MV-4-11 (cell line): ENCODE measurements around the gene PALB2.

Experiments used
- DNase-seq: peaks from one replicate; lab custom pipeline; 2025; lab: John Stamatoyannopoulos, UW

Gene PALB2

DNA sequence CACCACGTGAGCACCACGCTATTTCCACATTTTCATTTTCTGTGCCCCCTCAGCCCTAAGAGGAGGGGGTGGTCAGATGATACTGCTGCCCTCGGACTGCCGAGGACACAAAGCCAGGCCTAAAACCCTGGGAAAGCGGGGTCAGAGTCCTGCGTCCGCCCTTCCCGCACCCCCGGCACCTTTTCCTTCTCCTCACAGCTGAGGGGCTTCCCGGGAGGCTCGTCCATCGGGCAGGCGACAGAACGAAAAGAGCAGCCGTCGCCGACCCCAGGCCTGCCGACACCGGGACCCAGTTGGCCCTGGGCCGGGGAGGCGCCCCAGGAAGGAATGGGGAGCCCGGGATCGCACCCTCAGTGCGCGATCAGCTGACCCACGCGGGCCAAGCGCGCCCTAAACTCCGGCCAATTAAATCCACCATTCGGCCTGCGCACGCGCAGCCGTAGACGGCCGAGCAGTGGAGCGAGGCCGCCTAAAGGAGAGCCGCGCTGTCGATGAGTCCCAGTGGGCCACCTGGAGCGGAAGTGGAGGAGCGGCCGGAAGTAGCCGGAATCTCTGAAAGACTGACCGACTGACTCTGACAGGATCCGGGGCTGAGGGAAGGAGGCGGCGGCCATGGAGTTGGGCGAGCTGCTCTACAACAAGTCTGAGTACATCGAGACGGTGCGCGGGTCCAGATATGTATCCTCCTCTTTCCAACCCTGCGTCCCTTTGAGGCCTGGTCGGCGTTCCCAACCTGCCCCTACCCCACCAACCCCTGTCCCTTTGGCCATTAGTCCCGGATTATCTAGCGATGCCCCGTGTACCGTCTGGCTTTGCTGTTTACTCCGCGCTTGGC, at the start of gene PALB2, which contains the start of gene DCTN5:
TSS of gene PALB2 (minus strand) at position 380 of the 835 bp plus-strand sequence. CDS start at position 227, 153 bp downstream.
TSS of gene DCTN5 (plus strand) at position 536 of the 835 bp plus-strand sequence. CDS start at position 613, 77 bp downstream.
- peak; percentile 95 for DNase-seq

DNA sequence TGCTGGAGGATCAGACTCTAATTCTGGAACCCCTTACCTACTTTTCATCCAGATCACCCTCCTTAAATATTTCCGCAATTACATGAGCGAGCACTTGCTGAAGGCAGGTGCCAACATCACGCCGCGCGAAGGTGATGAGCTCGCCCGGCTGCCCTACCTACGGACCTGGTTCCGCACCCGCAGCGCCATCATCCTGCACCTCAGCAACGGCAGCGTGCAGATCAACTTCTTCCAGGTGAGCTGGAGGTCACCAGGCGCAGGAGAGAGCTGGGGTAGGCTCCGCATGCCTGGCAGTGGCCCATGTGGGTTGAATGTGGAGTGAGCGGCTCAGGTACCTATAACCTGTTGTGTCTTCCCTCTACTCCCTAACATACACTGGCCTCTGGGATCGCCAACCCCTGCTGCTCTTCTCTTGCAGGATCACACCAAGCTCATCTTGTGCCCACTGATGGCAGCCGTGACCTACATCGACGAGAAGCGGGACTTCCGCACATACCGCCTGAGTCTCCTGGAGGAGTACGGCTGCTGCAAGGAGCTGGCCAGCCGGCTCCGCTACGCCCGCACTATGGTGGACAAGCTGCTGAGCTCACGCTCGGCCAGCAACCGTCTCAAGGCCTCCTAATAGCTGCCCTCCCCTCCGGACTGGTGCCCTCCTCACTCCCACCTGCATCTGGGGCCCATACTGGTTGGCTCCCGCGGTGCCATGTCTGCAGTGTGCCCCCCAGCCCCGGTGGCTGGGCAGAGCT, 48.5 kb upstream of the PALB2 start:
- no peak for DNase-seq

DNA sequence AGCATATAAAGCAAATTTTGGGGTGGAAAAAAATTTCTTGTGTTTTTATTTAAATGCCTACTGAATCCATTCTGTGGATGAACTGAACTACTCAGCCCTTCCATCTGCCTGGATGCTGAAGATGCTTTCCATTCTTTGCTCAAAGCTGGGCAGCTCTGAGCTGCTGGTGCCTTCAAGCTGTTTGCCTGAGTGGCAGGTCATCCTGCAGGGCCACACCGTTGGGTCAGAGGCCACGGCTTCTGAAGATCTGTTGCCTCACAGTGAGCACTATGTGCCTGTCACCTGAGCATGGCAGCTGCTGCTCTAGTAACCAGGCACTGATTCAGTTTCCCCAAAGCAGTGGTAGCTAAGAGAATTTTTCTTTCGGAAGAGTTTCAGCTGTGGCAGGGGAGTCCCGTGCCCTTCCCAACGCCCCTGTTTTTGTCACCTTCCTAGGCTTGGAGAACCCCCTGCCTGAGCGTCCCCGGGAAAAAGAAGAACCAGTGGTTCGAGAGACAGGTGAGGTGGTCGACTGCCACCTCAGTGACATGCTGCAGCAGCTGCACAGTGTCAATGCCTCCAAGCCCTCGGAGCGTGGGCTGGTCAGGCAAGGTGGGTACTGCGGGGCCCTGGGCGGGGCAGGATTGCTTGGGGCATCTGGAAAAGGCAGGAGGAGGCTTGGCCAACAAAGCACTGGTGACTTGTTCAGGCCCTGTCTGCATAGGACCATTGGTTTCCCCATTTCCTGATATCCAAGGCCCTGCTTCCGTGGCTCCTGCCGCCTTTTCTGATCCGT, 46.1 kb upstream of the PALB2 start:
- DNase-seq, result no peak

DNA sequence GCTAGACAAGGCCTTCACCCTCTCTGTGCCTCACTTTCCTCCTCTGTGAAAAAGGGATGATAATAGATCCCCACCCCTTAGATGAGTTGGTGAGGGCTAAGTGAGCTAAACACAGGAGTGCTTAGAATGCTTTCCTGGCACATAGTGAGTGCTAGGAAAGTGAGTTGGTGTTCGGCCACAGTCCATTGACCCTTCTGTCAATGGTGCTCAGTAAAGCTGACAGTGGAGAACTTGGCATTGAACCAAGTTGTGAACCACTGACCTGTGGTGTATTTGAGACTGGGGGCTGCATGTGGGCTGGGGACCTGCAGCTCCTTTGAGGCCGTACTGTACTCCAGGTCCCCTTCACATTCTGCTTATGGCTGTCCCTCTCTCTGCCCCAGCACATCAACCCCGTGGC, 42.4 kb upstream of the PALB2 start:
- no peak for DNase-seq

DNA sequence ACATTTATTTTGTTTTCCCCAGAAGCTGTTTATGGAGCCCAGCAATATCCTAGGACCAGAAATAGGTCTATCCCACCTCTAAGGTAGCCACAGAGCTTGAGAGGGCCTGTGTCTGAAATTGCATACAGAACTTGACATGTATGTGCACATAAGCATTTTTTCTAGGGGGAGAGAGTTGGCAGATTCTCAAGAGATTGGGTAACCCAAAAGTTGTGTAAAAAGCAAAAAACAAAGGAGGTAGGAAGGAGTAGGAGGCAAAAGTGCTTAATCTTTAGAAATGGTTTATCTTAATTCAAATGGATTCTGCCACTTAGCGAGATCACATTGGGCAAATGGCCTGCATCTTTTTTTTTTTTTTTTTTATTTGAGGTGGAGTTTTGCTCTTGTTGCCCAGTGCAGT, 41.1 kb upstream of the PALB2 start:
- DNase-seq, result peak; percentile 32

DNA sequence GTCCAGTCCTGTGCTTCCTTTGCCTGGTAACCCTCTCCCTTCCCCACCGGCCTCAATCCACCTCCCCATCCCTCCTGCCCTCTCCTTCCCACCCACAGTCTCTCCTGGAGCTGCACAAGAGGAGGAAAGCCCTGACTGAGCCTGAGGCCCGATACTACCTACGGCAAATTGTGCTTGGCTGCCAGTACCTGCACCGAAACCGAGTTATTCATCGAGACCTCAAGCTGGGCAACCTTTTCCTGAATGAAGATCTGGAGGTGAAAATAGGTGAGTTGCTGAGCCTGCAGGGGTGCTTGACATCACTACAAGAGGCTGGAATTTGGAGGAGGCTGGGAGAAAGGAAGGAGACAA, 38.9 kb upstream of the PALB2 start:
- no peak for DNase-seq

DNA sequence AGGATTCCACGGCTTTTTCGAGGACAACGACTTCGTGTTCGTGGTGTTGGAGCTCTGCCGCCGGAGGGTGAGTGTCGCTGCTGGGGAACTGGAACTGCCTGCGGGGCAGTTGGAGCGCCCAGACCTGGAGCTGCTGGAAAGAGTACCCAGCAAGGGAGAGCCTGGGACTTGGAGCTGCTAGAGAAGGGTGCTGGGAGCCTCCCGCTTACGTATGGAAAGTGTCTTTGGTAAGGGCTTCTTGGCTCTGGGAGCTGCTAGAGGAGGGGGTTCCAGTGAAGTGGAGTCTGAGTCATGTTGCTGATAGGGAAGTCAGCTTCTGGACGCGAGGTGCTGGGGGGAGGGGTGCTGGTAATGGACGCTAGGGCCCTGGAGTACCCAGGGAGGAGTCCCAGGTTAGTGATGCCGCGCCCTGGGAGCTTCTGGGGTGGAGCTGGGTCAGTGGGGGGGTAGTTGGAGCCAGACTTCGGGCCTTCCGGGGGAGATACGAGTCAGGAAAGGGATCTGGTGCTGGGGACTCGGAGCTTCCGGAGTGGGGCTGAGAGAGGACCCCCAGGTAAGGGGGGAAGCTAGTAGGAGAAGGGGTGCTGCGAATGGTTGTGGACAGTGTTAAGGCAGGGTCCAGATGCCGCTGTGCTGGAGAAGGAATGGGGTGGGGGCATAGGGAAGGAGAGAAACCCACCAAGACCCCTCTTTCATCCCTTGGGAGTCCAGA, 38.3 kb upstream of the PALB2 start:
- peak; percentile 62 for DNase-seq

DNA sequence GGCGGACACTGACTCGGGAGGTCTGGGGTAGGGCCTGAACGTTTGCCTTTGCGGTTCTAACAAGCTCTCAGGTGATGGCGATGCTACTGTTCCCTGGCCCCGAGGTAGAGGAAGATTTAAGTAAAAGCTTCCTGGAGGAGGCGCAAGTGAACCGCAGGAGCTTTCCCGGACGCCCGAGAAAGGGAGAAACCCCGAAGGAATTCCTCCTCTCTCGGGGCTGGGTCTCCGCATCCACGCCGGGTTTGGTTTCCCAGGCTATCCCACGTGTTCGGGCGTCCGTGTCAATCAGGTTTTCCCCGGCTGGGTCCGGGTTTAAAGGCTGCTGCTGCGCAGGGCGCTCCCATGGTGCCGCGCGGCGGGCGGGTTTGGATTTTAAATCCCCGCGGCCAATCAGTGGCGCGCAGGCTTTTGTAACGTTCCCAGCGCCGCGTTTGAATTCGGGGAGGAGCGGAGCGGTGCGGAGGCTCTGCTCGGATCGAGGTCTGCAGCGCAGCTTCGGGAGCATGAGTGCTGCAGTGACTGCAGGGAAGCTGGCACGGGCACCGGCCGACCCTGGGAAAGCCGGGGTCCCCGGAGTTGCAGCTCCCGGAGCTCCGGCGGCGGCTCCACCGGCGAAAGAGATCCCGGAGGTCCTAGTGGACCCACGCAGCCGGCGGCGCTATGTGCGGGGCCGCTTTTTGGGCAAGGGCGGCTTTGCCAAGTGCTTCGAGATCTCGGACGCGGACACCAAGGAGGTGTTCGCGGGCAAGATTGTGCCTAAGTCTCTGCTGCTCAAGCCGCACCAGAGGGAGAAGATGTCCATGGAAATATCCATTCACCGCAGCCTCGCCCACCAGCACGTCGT, 37.5 kb upstream of the PALB2 start, which contains the start of gene PLK1:
TSS of gene PLK1 (plus strand) at position 460 of the 844 bp plus-strand sequence. CDS start at position 504, 44 bp downstream.
- DNase-seq, result peak; percentile 79

DNA sequence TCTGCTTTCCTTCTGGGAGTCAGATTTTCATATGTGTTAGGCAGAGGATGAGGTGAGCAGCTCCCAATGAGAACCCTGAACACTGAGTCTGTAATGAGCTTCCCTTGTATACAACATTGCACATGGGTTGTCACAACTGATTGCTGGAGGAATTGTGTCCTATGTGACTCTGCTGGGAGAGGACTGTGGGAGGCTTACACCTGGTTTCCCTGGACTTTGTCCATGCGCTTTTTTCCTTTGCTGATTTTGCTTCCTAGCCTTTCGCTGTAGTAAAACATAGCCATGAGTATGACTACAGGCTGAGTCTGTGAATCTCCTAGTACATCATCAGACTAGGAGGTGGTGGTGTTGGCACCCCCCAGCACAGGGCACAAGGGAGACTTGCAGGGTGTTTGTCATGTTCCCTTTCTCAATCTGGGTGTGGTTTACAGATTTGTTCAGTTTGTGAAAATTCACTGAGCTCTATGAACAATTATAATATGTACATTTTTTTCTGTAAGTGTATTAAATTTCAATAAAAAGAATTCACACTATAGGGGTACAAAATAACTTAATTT, 35.9 kb upstream of the PALB2 start:
- no peak for DNase-seq

DNA sequence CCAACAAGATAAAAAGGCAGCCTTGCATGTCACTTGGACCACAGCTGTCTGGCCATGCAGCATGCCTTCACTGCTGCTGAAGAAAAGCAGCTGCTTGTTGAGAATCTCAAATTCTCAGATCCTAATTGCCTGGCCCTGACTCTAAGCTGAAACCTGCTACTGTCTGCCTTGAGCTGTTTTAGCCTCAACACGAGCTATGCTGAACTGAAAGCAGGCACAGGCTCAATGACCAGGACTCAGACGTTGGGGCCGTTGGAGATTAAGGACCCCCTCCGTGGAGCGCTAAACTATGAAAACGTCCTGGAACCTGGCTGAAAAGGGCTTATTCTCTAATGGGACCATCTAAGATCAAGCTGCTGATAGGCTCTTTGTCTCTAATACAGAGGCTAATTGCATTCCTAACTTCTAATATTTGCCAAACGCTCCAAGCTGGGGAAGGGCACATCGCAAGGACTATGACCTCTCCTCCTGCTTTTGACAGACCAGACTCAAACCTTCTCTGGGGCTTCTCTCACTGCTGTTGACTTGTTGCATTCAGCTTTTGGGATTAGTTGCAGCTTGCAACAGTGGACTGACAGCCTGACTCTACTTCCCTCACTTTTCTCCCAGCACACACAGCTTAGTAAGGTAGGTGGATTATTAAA, 33.0 kb upstream of the PALB2 start:
- no peak for DNase-seq

DNA sequence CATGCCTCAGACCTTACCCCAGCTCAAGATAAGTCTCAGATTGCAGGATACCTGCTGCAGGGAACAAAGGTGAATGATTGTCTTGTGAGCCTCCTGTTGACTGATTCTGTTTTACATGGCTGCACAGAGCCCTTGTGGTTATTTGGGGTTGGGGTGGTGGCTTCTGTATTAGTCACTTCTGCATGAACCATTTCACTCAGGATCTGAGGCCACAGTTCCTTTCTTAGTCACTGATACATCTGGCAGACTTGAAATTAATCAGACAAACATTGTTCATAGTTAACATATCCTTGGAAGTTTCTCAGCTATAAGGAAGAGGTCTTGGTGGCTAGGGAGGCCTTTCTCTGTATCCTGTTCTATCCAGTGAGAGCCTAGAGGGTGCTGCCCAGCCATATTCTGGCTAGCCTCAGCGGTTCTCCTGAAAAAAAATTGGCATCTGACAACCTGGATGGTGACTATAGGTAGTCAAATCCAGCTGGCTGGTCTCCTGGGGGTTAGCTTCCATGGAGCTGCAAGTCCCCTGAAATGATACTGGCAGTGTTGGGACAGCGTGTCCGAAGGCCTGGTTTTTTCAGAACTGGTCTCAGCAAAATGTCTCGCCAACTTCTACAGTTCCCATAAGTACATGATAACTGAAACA, 29.1 kb upstream of the PALB2 start:
- peak; percentile 80 for DNase-seq

DNA sequence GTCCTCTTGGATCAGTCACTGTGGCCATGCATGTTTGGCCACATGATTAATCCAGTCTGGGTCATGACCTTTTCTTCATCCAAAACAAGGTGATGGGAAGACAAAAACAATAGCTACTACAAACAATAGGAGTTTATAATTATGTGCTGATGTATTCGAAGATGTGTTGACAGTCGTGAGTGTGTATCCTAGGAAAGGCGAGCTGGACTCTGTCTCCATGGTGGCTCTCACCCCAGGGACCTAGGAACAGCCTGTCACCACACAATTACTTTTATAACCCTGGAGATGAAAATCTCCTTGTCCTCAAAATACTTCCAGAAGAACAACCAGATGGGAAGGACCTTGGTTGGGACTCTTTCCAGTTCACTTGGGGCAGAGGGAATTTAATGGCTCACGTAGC, 27.8 kb upstream of the PALB2 start:
- no peak for DNase-seq

DNA sequence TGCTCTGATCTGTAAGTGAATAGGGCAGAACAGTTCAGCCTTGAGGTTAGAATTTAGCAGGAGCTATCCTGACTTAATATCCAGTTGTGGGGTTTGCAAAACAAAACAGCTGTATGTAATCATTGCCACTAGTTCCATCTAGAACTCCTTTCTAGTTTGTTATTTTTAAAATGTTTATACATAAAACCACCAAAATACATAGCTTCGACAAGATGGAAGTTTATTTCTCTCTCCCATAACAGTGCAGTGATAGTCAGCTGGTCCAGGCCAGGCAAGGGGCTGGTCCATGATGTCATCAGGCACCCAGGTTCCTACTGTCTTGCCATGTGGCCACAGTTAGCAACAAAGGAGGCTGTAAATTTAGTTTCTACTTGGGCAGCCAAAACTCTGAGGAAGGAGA, 27.1 kb upstream of the PALB2 start:
- DNase-seq, result no peak

DNA sequence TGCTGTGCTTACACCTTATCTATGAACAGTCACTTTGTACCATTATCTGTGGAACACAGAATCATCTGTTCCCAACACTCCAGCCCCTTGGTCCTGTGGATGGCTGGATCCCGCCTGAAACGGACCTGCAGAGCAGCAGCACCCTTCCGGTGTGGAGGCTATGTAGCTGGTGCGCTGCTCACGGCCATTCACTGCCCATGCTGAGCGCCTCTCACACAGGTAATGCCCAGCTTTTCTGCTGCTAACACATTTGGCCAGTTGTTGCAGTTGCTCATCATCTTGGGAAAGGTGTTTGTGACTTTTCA, 26.2 kb upstream of the PALB2 start:
- DNase-seq, result no peak

DNA sequence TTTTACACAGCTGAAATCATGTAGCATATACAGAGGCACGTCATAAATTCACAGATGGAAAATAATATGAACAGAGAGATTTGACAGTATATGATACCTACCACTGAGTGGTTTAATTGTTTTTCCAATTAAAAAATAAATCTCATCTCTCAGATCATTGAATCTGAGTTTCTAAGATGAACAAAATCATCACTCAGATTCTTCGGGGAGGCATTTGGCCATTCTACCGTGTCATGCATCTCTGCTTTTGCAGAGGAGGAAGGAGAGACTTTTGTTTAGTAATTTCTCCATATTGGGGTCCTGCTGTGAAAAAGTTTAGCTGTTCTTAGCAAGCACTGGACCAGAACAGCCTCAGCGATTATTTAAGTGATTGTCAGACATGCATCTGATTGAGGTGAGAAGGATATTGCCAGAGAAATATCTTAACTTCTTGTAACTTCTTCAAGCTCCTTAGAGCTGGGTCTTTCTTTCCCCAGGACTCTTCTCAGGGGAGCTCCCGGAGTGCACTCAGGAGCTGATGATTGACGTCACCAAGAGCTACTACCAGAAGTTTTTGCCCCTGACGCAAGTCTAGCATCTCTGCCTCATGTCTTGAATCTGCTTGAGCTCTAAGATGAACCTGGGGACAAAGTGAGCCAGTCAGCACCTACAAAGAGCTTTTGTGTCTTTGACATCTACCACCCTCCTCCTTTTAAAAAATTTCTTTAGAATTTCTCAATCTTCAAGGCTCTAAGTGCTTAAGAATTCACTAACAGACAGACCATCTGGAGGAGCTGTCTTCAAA, 25.7 kb upstream of the PALB2 start:
- no peak for DNase-seq

DNA sequence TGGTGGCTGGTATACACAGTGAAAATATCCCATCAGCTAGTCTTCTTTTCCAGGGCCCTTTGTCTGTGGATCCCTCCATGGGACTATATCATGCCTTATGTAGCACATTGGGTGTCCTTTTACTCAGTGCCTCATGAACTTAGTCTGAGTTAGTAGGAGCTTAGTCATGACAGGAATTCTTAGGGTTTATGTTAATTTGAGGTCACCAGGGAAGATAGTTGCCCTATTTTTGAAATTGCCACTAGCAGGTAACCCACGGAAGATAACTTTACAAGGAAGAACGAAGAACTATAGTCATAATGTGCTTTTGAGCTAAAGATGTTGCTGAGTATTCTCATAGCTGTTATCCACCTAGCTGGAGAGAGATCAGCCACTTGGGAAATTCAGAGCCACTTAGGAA, 22.8 kb upstream of the PALB2 start:
- no peak for DNase-seq

DNA sequence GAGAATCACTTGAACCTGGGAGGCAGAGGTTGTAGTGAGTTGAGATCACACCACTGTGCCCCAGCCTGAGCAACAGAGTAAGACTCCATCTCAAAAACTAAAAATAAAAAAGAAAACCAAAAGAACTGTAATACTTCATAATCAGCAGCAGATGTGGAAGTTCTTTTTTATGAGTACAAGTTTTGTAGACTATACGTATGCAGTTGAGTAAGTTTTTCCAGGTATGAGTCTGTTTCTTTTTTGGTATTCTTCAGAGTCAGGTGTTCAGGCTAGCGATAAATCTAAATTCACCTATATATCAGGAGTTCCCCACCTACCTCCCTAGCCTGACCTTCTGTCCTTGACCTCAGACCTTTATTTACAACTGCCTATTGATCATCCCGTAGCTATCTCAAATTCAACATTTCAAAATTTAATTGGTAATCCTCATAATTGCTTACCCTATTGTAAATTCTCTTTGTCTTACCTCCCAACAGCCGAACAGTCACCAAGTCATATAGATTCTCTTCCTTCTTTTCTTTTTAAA, 10.9 kb upstream of the PALB2 start:
- no peak for DNase-seq

DNA sequence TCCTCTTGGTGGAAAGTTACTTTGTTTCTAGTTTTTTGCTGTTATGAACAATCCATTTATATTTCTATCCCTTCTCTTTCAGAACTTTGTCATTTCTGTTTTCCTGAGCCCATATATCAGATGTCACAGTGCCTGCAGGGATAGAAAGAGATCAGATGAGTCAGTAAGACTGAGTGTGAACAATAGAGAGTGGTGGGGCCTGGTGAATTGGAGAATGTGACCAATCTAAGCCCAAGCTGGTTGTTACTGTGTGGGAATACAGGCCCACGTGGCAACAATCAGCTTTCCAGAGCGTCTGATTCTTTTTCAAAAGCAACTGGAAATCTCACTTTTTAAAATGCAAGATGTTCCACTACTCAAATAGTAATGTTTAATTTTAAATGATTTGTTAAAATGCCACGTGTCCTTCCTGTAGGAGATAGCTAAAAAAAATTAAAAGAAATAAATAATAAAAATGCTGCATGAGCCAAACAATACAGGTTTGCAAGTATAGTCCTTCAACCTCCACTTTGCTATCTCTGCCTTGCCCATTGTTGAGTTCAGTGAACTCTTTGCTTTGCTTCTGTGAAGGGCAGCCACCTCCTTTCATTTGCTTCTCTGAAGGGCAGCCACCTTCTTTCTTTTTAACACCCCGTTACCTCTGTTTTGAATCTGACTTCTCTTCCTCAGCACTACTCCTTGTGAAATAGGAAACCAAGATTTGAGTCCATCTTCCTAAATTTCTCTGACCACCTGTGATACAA, 9.7 kb upstream of the PALB2 start:
- DNase-seq, result no peak
